Stimulated activated CD8-positive, alpha-beta memory T cell treated with anti-CD3 and anti-CD28 coated beads, Interleukin-12 subunit alpha, Interleukin-12 subunit beta, amount 100 ng/mL, for 24 hours (primary cell): ENCODE results near the gene OPN1MW3.
"Not testable (repeated sequence)": the region's sequence is repeated elsewhere in the genome, so short reads cannot be mapped to it uniquely, and the experiment has no call there.

Experiments
- DNase-seq: peaks from one replicate; pipeline ENCODE4 v3.0.0-alpha.2; 2020; ENCODE audit errors: extremely low read depth

Gene OPN1MW3

GRCh38 chrX:154296731-154297130 is 39.3 kb downstream of the OPN1MW3 start:
- no peak for DNase-seq

DNA sequence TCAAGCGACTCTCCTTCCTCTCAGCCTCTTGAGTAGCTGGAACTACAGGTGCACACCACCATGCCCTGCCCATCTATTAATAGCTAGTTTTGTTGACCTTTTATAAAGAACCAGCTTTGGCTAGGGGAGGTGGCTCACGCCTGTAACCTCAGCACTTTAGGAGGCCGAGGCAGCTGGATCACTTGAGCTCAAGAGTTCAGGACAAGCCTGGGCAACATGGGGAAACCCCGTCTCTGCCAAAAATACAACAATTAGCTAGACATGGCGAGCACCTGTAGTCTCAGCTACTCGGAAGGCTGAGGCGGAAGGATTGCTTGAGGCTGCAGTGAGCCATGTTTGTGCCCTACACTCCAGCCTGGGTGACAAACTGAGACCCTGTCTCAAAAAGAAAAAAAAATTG is 40.9 kb downstream of the OPN1MW3 start:
- DNase-seq = no peak

- no peak for DNase-seq
Measured at GRCh38 chrX:154300816-154301215, 43.4 kb downstream of the OPN1MW3 start.

DNA sequence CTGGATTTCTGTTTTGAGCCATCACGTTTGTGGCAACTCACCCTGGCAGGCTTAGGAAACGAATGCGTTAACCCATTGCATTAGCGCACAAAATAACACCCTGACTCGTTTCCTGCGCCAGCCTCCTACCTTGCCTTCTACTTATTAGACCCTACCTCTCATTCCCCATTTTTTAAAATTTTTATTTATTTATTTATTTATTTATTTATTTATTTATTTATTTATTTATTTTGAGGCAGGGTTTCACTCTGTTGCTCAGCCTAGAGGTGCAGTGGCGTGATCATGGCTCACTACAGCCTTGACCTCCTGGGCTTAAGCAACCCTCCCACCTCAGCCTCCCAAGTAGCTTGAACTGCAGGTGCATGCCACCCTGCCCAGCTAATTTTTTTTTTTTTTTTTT is 45.6 kb downstream of the OPN1MW3 start:
- DNase-seq = not testable (repeated sequence)

DNA sequence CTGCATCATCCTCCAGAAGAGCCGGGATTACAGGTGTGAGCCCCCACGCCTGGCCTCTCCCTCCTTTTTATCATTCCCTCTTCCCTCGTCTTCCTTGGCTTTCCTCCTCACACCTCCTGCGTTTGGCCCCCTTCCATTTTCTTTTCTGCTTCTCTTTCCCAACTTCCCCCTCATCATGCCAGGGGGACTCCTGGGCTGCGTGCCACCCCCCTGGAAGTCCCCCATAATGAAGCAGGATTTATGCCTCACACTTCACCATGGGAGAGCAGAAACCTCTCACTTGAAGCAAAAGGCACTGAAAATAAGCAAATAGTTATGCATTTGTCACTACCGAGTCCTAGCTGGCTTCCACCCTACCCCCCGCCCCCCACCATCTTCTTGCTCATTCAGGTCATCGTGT is 46.1 kb downstream of the OPN1MW3 start:
- DNase-seq = no peak

DNA sequence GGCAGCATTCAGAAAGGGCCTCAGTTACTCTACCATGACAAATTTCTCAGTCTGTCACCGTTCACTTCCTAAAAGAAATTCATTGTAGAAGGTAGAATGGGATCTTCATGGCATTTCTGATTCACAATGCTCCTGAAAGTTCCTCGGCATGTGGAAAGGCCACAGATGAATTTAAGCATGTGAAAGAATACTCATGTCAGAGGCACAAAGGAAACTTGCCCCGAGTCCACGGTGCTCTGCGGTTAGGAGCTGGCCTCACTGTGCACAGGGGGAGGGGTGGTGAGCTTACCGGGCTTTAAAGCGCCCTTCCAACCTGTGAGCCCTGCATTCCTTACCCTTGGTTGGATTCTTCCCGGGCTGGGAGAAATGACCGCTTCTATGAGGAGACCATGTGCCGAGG is 47.5 kb downstream of the OPN1MW3 start:
- no peak for DNase-seq

DNA sequence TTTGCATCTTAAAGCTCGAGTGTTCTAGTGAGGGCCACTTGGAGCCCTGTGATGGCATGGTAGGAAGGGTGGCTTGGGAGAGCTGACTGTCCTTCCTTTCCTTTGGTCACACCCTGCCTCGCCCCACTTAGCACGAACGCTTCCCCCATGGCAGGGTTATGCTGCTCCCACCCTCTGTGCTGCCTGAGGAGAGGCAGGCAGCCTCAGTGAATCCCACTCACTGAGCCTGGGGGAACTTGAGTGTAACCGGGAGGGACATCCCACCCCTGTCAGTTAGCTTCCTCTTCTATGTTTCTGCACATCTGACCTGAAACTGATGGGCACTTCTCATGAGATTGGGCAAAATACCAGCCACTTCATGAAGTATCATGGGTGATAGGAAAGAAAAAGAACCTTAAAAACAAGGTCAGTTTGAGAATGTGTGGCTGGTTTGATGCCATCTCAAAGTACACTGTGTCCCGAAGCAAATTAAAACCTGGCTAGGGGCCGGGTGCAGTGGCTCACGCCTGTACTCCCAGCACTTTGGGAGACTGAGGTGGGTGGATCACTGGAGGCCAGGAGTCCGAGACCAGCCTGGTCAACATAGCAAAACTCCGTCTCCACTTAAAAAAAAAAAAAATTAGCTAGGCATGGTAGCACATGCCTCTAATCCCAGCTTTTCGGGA is 48.3 kb downstream of the OPN1MW3 start:
- no peak for DNase-seq

GRCh38 chrX:154307202-154307601 is 49.8 kb downstream of the OPN1MW3 start:
- no peak for DNase-seq

GRCh38 chrX:154308108-154308946 is 50.9 kb downstream of the OPN1MW3 start:
- DNase-seq = peak; percentile 25

DNA sequence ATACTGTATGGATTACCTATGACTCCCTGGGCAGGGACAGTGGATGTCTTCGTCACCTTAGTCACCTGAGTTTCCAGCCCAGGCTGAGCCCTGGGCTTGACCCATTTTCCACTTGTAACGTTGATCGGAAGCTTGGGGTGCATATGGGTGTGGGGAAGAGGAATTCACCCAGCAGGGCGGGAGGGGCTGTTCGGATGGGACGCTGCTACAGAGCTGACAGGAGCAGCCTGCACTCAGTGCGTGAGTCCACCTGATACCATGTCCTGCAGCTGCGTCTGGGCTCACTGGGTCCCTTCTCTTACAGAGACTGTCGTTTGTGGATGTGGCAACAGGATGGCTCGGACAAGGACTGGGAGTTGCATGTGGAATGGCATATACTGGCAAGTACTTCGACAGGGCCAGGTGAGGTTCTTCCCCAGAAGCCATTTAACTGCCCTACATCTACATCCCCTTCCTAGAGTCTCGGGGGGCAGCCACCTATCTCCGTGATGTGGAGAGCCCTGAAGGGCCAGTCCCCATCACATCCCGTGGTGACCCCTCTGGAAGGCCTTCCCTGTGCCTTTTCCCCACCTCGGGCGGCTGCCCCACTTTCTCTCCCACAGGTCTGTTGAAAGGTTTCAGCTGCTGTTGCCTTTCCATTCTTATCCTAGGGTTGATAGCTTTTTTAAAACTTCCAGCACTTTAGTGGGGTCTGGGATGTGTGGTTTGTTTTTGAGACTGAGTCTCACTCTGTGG is 51.8 kb downstream of the OPN1MW3 start:
- no peak for DNase-seq

DNA sequence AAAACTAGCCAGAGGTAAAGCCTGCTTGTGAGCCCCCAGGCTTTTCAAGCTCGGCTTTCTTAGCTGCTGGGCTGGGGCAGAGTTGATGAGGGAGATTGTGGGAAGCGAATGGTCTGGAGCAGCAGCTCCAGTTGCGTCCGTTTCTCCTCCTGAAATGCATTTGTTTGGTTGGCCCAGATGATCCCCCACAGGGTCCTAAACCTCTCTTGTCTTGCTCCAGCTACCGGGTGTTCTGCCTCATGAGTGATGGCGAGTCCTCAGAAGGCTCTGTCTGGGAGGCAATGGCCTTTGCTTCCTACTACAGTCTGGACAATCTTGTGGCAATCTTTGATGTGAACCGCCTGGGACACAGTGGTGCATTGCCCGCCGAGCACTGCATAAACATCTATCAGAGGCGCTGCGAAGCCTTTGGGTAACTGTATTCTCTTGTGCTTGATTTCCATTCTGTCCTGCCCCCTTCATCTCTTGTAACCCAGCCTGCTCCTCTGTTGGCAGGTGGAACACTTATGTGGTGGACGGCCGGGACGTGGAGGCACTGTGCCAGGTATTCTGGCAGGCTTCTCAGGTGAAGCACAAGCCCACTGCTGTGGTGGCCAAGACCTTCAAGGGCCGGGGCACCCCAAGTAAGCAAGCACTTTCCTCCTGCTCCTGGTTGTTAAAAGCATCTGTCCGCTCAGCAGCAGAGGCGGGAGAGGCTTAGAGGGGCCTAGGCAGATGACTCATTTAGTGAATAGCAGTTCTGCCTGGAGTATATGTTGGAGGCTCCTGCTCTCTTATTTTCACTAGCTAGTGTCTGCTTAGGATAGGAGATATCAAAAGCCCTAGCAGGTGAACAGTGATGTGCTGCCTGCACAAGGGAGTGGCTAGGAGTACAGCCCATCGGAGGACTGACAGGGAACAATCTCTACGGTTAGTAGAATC is 53.5 kb downstream of the OPN1MW3 start:
- no peak for DNase-seq

DNA sequence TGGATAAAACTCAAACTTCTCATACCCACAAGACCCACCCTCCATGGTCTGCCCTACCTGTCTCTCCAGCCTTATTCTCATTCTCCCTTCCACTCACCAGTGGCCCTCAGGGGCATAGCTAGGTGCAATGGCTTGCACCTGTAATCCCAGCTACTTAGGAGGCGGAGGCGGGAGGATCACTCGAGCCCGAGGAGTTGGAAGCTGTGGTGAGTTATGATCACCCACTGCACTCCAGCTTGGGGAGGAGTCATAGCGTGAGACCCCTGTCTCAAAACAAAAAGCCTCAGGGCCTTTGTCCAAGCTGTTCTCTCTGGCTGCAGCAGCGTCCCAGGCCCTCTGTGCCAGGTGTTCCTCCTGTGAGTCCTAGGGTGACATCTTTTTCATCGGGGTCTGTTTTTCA is 54.7 kb downstream of the OPN1MW3 start:
- DNase-seq = no peak

DNA sequence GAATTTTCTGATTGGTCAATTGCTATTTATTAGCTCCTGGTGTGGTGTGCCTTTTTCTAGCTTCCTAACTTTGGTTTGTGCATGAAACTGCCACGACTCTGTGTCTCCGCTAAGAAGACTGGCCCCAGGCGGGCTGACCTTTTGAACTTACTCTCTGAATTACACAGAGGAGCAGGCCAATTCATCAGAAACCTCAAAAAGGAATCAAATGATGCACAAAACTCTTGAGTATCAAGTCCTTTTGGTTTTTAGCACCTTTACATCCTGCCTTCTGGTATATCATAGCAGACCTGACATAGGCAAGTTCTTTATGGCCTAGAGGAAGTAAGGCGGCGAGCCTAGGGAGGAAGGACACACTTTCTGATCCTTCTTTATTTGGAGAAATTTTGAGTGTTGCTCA is 55.8 kb downstream of the OPN1MW3 start:
- no peak for DNase-seq

DNA sequence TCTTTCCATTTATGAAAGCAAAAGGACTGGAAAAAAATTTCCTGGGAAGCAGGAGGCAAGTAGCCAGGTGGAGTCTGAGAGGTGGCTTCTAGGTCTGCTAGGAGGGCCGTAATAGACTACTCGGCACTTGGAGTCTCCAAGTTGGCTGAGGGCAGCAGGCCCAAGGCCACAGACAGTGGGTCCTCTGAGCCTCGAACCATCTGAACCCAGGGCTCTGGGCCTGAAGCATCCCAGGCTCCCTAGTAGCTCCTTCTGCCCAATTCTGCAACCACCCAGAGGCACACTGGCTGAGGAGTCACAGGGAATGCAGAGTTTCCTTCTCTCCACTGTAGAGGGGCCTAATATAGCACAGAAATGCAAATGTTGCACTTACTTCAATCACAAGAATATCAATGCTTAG is 58.0 kb downstream of the OPN1MW3 start:
- DNase-seq = no peak

GRCh38 chrX:154317391-154317995 is 60.1 kb downstream of the OPN1MW3 start:
- DNase-seq = no peak

- DNase-seq = no peak
Measured at GRCh38 chrX:154320406-154320805, 63.0 kb downstream of the OPN1MW3 start.
